ENCODE data around the gene PTBP1.

Gene PTBP1

GRCh38 chr19:801030-801860 lies 4.0 kb downstream of the PTBP1 start:
- H3K4me3 ChIP-seq (ENCODE audit: low read depth, low read length) = peak overlapping the region; percentile 37
- H3K27me3 ChIP-seq (ENCODE audit: control insufficient read depth, insufficient read depth, low read length) = no peaks in the 10 kb centered on the region
- peaks cover 64% of the 10 kb centered on the region for H3K36me3 ChIP-seq (ENCODE audit: control insufficient read depth, insufficient read depth, low read length)
- H3K9ac ChIP-seq (ENCODE audit: low read depth, low read length) = peak overlapping the region; percentile 54
- no peaks in the 10 kb centered on the region for H3K9me3 ChIP-seq (ENCODE audit: control insufficient read depth, insufficient read depth, low read length)
- H3K4me1 ChIP-seq (ENCODE audit: control insufficient read depth, insufficient read depth, low read length) = peaks cover 14% of the 10 kb centered on the region

DNA sequence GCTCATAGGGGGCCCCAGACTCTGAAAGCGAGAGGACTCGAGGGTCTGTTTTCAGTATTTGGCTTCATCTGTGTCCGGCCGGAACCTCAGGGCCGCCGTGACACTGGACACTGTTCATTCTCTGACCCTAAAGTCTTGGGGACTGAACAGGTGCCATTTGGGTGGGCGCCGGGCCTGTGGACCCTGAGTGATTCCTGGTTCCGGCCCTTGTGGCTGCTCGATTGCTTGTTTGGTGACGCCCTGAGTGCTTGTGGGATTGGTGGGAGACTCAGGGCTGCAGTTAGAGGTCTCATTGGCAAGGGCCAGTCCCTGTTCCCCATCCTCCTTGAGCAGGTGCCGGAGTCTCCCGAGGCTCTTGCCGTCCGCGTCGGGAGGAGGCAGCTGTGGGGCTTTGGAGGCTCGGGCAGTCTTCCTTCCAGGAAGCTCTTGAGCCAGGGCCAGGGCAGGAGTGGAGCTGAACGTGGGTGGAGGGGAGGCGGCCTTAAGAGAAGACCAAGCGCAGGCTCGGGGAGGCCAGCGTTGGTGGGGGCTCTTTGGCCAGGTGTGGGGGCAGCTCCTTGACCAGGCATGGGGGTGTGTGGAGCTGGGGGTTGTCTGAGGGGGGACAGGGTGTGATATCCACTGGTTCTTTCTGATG lies 4.7 kb downstream of the PTBP1 start:
- peaks cover 71% of the 10 kb centered on the region for H3K36me3 ChIP-seq (ENCODE audit: control insufficient read depth, insufficient read depth, low read length)
- no peaks in the 10 kb centered on the region for H3K9me3 ChIP-seq (ENCODE audit: control insufficient read depth, insufficient read depth, low read length)
- H3K27me3 ChIP-seq (ENCODE audit: control insufficient read depth, insufficient read depth, low read length) = no peaks in the 10 kb centered on the region
- H3K4me3 ChIP-seq (ENCODE audit: low read depth, low read length) = no peak overlapping the region
- peak overlapping the region; percentile 60 for H3K9ac ChIP-seq (ENCODE audit: low read depth, low read length)
- H3K4me1 ChIP-seq (ENCODE audit: control insufficient read depth, insufficient read depth, low read length) = peaks cover 14% of the 10 kb centered on the region

- H3K9ac ChIP-seq (ENCODE audit: low read depth, low read length) = peak overlapping the region; percentile 60
- H3K36me3 ChIP-seq (ENCODE audit: control insufficient read depth, insufficient read depth, low read length) = peaks cover 75% of the 10 kb centered on the region
- peaks cover 14% of the 10 kb centered on the region for H3K4me1 ChIP-seq (ENCODE audit: control insufficient read depth, insufficient read depth, low read length)
- no peaks in the 10 kb centered on the region for H3K9me3 ChIP-seq (ENCODE audit: control insufficient read depth, insufficient read depth, low read length)
- H3K4me3 ChIP-seq (ENCODE audit: low read depth, low read length) = no peak overlapping the region
- no peaks in the 10 kb centered on the region for H3K27me3 ChIP-seq (ENCODE audit: control insufficient read depth, insufficient read depth, low read length)
These were observed 5.3 kb downstream of the PTBP1 start for GRCh38 chr19:802498-803098.

DNA sequence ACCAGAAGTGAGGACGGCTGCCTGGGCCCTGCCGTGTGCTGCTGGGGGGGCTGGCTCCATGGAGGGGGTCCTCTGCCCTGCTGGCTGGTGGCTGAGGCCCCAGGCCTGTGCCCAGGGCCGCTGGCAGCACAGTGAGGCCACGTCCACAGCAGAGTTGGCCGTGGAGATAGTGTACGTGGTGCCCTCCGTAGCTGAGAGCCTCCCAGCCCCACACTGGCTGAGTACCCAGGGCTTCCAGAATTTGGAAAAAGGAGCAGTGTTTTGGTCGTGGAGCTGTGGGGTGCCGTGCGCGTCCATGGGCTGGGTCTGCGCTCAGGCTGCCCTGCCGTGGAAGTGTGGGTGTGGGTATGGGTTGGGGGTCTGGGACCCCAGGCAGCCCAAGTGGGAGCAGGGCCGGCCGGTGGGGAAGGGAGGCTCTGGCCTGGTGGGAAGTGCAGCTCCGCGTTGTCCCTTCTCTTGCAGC lies 5.9 kb downstream of the PTBP1 start:
- H3K36me3 ChIP-seq (ENCODE audit: control insufficient read depth, insufficient read depth, low read length) = peaks cover 81% of the 10 kb centered on the region
- no peak overlapping the region for H3K4me3 ChIP-seq (ENCODE audit: low read depth, low read length)
- peaks cover 14% of the 10 kb centered on the region for H3K4me1 ChIP-seq (ENCODE audit: control insufficient read depth, insufficient read depth, low read length)
- H3K9me3 ChIP-seq (ENCODE audit: control insufficient read depth, insufficient read depth, low read length) = no peaks in the 10 kb centered on the region
- H3K9ac ChIP-seq (ENCODE audit: low read depth, low read length) = no peak overlapping the region
- H3K27me3 ChIP-seq (ENCODE audit: control insufficient read depth, insufficient read depth, low read length) = no peaks in the 10 kb centered on the region

- H3K4me1 ChIP-seq (ENCODE audit: control insufficient read depth, insufficient read depth, low read length) = peaks cover 14% of the 10 kb centered on the region
- peaks cover 84% of the 10 kb centered on the region for H3K36me3 ChIP-seq (ENCODE audit: control insufficient read depth, insufficient read depth, low read length)
- H3K4me3 ChIP-seq (ENCODE audit: low read depth, low read length) = no peak overlapping the region
- no peaks in the 10 kb centered on the region for H3K9me3 ChIP-seq (ENCODE audit: control insufficient read depth, insufficient read depth, low read length)
- no peak overlapping the region for H3K9ac ChIP-seq (ENCODE audit: low read depth, low read length)
- H3K27me3 ChIP-seq (ENCODE audit: control insufficient read depth, insufficient read depth, low read length) = no peaks in the 10 kb centered on the region
These were observed 6.6 kb downstream of the PTBP1 start for GRCh38 chr19:803686-804418.

GRCh38 chr19:804419-805165 lies 7.3 kb downstream of the PTBP1 start:
- Histone ChIP-seq H3K36me3 (ENCODE audit: control insufficient read depth, insufficient read depth, low read length) (peaks cover 86% of the 10 kb centered on the region), H3K9me3 (ENCODE audit: control insufficient read depth, insufficient read depth, low read length) (no peaks in the 10 kb centered on the region), H3K4me1 (ENCODE audit: control insufficient read depth, insufficient read depth, low read length) (peaks cover 12% of the 10 kb centered on the region), H3K9ac (ENCODE audit: low read depth, low read length) (no peak overlapping the region), H3K27me3 (ENCODE audit: control insufficient read depth, insufficient read depth, low read length) (no peaks in the 10 kb centered on the region), H3K4me3 (ENCODE audit: low read depth, low read length) (no peak overlapping the region)

DNA sequence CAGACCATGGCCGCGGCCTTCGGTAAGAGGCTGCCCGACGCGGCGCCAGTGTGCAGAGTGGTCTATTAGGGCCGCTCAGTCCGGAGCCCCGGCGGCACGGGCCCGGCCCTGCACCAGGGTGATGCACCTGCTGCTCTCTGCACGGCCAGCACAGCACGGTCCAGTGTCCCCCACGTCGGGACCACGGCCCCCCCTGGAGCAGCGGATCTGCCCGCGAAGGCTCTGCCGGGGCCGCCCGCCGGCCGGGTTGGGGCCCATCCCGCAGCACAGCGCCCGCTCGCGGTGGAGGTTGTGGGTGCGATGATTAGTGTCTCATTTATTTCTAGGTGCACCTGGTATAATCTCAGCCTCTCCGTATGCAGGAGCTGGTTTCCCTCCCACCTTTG lies 7.9 kb downstream of the PTBP1 start:
- H3K27me3 ChIP-seq (ENCODE audit: control insufficient read depth, insufficient read depth, low read length) = no peaks in the 10 kb centered on the region
- H3K9me3 ChIP-seq (ENCODE audit: control insufficient read depth, insufficient read depth, low read length) = no peaks in the 10 kb centered on the region
- no peak overlapping the region for H3K4me3 ChIP-seq (ENCODE audit: low read depth, low read length)
- peaks cover 8% of the 10 kb centered on the region for H3K4me1 ChIP-seq (ENCODE audit: control insufficient read depth, insufficient read depth, low read length)
- H3K36me3 ChIP-seq (ENCODE audit: control insufficient read depth, insufficient read depth, low read length) = peaks cover 86% of the 10 kb centered on the region
- H3K9ac ChIP-seq (ENCODE audit: low read depth, low read length) = no peak overlapping the region

DNA sequence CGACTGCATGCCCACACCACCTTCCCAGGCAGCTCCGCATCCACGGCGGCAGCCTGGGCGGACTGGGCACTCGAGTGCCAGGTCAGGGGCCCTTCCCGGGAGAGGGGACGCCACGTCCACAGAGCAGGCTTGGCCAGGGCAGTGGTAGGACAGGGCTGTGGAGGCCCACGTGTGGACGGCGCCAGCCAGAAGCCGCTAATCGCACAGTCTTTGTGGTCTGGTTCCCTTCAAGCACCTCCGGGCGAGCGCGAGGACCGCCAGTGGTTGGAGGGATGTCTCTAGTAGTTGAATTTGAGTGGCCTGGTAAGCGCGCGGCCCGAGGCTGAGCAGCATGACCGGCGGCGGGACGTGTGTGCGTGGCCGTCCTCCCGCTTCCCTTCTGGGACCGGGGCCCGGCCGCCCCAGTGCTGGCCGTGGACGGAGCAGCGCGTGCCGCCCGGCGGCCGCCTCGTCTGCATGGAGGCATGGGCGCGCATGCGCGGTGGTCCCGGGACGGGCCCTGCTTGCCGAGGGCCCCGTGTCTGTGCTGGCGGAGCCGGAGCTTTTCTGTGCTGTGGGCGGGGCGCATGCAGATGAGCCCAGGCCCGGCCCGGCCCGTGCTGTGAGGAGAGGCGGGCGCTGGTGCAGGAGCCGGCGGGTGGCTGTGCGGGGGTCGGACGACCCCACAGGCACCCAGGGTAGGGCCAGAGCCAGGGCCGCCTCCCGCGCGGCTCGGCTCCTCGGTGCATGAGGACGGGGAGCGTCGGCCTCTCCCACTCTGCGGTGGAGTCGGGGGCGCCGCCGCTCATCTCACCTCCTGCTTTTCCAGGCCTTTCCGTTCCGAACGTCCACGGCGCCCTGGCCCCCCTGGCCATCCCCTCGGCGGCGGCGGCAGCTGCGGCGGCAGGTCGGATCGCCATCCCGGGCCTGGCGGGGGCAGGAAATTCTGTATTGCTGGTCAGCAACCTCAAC lies 8.6 kb downstream of the PTBP1 start:
- Histone ChIP-seq H3K36me3 (ENCODE audit: control insufficient read depth, insufficient read depth, low read length) (peaks cover 86% of the 10 kb centered on the region), H3K9me3 (ENCODE audit: control insufficient read depth, insufficient read depth, low read length) (no peaks in the 10 kb centered on the region), H3K27me3 (ENCODE audit: control insufficient read depth, insufficient read depth, low read length) (no peaks in the 10 kb centered on the region), H3K4me3 (ENCODE audit: low read depth, low read length) (no peak overlapping the region), H3K4me1 (ENCODE audit: control insufficient read depth, insufficient read depth, low read length) (peaks cover 2% of the 10 kb centered on the region), H3K9ac (ENCODE audit: low read depth, low read length) (peak overlapping the region; percentile 37)

DNA sequence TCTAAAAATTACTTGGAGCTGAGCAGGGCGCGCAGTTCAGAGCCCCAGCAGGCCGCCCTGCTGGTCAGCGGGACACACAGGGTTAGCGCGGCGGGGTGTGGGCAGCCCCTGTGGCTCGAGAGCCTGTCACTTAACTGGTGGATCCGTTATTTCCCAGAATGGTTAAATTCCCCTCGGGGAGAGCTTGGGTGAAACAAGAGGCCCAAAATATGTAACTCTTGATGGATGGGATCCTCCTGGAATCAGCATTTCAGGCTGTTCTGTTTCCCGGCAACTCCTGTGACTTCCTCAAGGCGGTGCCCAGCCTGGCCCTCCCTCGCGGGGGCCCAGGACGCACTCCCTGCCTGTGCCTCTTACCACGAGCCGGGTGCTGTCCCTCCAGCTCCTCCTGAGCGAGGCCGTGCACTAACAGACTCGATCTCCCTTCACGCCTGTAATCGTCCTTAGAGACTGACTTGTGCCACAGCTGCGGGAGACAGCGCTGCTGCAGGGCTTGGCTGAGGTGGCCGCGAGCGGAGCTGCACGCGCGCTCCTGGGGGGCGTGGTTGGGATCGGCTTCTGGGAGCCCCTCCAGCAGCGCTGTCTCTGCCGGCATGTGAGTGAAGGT lies 9.7 kb downstream of the PTBP1 start:
- H3K27me3 ChIP-seq (ENCODE audit: control insufficient read depth, insufficient read depth, low read length) = no peaks in the 10 kb centered on the region
- no peaks in the 10 kb centered on the region for H3K9me3 ChIP-seq (ENCODE audit: control insufficient read depth, insufficient read depth, low read length)
- no peaks in the 10 kb centered on the region for H3K4me1 ChIP-seq (ENCODE audit: control insufficient read depth, insufficient read depth, low read length)
- no peak overlapping the region for H3K4me3 ChIP-seq (ENCODE audit: low read depth, low read length)
- H3K9ac ChIP-seq (ENCODE audit: low read depth, low read length) = no peak overlapping the region
- H3K36me3 ChIP-seq (ENCODE audit: control insufficient read depth, insufficient read depth, low read length) = peaks cover 84% of the 10 kb centered on the region
